CD14-positive monocyte (primary cell): ENCODE data around the gene PACSIN3. TPM values are rescaled to one million over a fixed set of nuclear protein-coding genes. Genes with fewer than 3 reads are reported as not detected.

Experiments used
- DNase-seq, 3 donors: peaks; one replicate each; pipeline ENCODE4 v3.0.0-alpha.2; 2011 to 2022
- H2AFZ ChIP-seq: 2 replicates; pipeline ENCODE4 v1.6.0; 2012; ENCODE audit warnings: mild to moderate bottlenecking, low read depth, low read length, inconsistent platforms; ENCODE audit not compliant: insufficient read depth, poor library complexity, severe bottlenecking
- H3K27ac ChIP-seq, 2 donors: 1 replicate in 1 of 2; 2 replicates in 1 of 2; pipeline ENCODE4 v1.5.1; 2012 to 2013; ENCODE audit warnings: low read length in 2 of 2, control low read depth in 1 of 2, inconsistent platforms in 1 of 2, low read depth in 1 of 2, mild to moderate bottlenecking in 1 of 2
- H3K27me3 ChIP-seq, 2 donors: one replicate each; pipeline versions ENCODE4 v1.6.0 to v1.6.1; 2011 to 2013; ENCODE audit warnings: low read length in 2 of 2; ENCODE audit not compliant: control insufficient read depth in 2 of 2, insufficient read depth in 2 of 2
- H3K36me3 ChIP-seq, 2 donors: replicated peaks in 1 of 2; 1 replicate in 1 of 2; 2 replicates in 1 of 2; pipeline versions ENCODE4 v1.5.1 to v1.6.1; 2012 to 2013; ENCODE audit warnings: low read length in 2 of 2, control low read depth in 1 of 2, inconsistent platforms in 1 of 2, mild to moderate bottlenecking in 1 of 2; ENCODE audit not compliant: insufficient read depth in 2 of 2, control insufficient read depth in 1 of 2
- H3K4me1 ChIP-seq, 2 donors: 1 replicate in 1 of 2; 2 replicates in 1 of 2; pipeline versions ENCODE4 v1.5.1 to v1.6.1; 2012 to 2013; ENCODE audit warnings: low read length in 2 of 2, control low read depth in 1 of 2, inconsistent platforms in 1 of 2, mild to moderate bottlenecking in 1 of 2, moderate library complexity in 1 of 2; ENCODE audit not compliant: insufficient read depth in 2 of 2, control insufficient read depth in 1 of 2
- H3K4me2 ChIP-seq: replicated peaks from 2 replicates; pipeline ENCODE3; 2012; ENCODE audit warnings: low read length, moderate library complexity, mild to moderate bottlenecking; ENCODE audit not compliant: poor library complexity, severe bottlenecking; ENCODE audit errors: extremely low read depth
- H3K4me3 ChIP-seq, 3 experiments: fragments of 200-600 bp in 1 of 3; sonication (generic) in 1 of 3; replicated peaks in 1 of 3; 1 replicate in 2 of 3; 2 replicates in 1 of 3; pipeline ENCODE4 v1.5.1; 2011 to 2013; ENCODE audit warnings: low read length in 3 of 3, mild to moderate bottlenecking in 3 of 3, control low read depth in 2 of 3, low read depth in 2 of 3, inconsistent platforms in 1 of 3, moderate library complexity in 1 of 3
- H3K79me2 ChIP-seq: 2 replicates; pipeline ENCODE4 v1.6.0; 2012; ENCODE audit warnings: mild to moderate bottlenecking, control low read depth, inconsistent platforms, low read length, moderate library complexity; ENCODE audit not compliant: insufficient read depth
- H3K9ac ChIP-seq: 2 replicates; pipeline ENCODE4 v1.6.0; 2017; ENCODE audit warnings: low read length, mild to moderate bottlenecking; ENCODE audit not compliant: insufficient read depth, poor library complexity, severe bottlenecking
- H3K9me3 ChIP-seq, 2 donors: replicated peaks in 1 of 2; 1 replicate in 1 of 2; 2 replicates in 1 of 2; pipeline versions ENCODE4 v1.5.1 to v1.6.1; 2012 to 2013; ENCODE audit warnings: low read length in 2 of 2, control low read depth in 1 of 2; ENCODE audit not compliant: control insufficient read depth in 1 of 2, insufficient read depth in 1 of 2
- H4K20me1 ChIP-seq: 2 replicates; pipeline ENCODE4 v1.6.0; 2012; ENCODE audit warnings: mild to moderate bottlenecking, low read length, control low read depth, moderate library complexity; ENCODE audit not compliant: insufficient read depth
- H3K27ac Mint-ChIP-seq, 7 donors: one replicate each; pipeline ENCODE4 v1.8.0; 2020; ENCODE audit warnings: mild to moderate bottlenecking in 7 of 7, mixed read lengths in 7 of 7, moderate library complexity in 6 of 7, inconsistent platforms in 2 of 7
- H3K27me3 Mint-ChIP-seq, 3 donors: one replicate each; pipeline ENCODE4 v1.8.0; 2021 to 2022; ENCODE audit warnings: low read depth in 3 of 3, mild to moderate bottlenecking in 3 of 3, mixed read lengths in 3 of 3, moderate library complexity in 3 of 3, inconsistent platforms in 1 of 3
- H3K36me3 Mint-ChIP-seq, 2 donors: one replicate each; pipeline ENCODE4 v1.8.0; 2020; ENCODE audit warnings: mixed read lengths in 2 of 2, inconsistent platforms in 1 of 2, mild to moderate bottlenecking in 1 of 2
- H3K4me1 Mint-ChIP-seq: one replicate; pipeline ENCODE4 v1.8.0; 2020; ENCODE audit warnings: mild to moderate bottlenecking, mixed read lengths
- H3K4me3 Mint-ChIP-seq, 2 donors: one replicate each; pipeline ENCODE4 v1.8.0; 2020; ENCODE audit warnings: mild to moderate bottlenecking in 2 of 2, mixed read lengths in 2 of 2, moderate library complexity in 1 of 2
- H3K9me3 Mint-ChIP-seq, 7 donors: one replicate each; pipeline ENCODE4 v1.8.0; 2020 to 2022; ENCODE audit warnings: mixed read lengths in 7 of 7, mild to moderate bottlenecking in 6 of 7, moderate library complexity in 6 of 7, inconsistent platforms in 2 of 7
- CTCF ChIP-seq: fragments of 200-600 bp; IDR thresholded peaks from one replicate; pipeline ENCODE4 v1.8.0; 2022; ENCODE audit warnings: antibody characterized with exemption, mild to moderate bottlenecking
- WGBS: methylation state at CpG from one replicate; pipeline ENCODE4 v1.1.5; 2013; ENCODE audit warnings: missing lambda C conversion rate; ENCODE audit not compliant: insufficient coverage; 5-methylcytosine and 5-hydroxymethylcytosine counted together
- intact Hi-C, 2 donors: fragments of 100-400 bp; cut with micrococcal nuclease; formaldehyde crosslinking; loops; one replicate each; pipeline versions ENCODE4 v1.15.0 to v1.15.1; 2023
- polyA plus RNA-seq, 3 donors: library from polyadenylated mRNA; depleted of rRNA in 1 of 3; unstranded in 2 of 3; stranded (reverse) in 1 of 3; fragments of 300-500 nt in 2 of 3; fragments of >200 nt in 1 of 3; fragmentation: Illumina TruSeq in 2 of 3; gene quantifications; 1 replicate in 2 of 3; 2 replicates in 1 of 3; pipeline ENCODE4 v1.2.3, GENCODE V29; 2012 to 2021

The PACSIN3 gene
- polyA plus RNA-seq, 3 donors, result not detected

GRCh38 chr11:47148270-47148669 lies 38.0 kb downstream of the PACSIN3 start:
- Mint-ChIP-seq H3K36me3 (peaks cover 2 to 6% of the 10 kb centered on the region in 2 donors), H3K27ac (no peak overlapping the region), H3K9me3 (no peaks in the 10 kb centered on the region), H3K4me3 (no peak overlapping the region), H3K27me3 (peaks cover 0 to 3% (median 0%) of the 10 kb centered on the region in 3 donors), H3K4me1 (peaks cover 9% of the 10 kb centered on the region)
- H3K9ac ChIP-seq, result no peak overlapping the region
- DNase-seq, result no peak
- no peaks in the 10 kb centered on the region for H3K79me2 ChIP-seq
- no peaks in the 10 kb centered on the region for H3K27me3 ChIP-seq
- no peaks in the 10 kb centered on the region for H3K9me3 ChIP-seq
- H3K27ac ChIP-seq, result no peak overlapping the region
- no peak for TF ChIP-seq CTCF
- H3K4me1 ChIP-seq, result peaks cover 0 to 3% of the 10 kb centered on the region in 2 donors
- no peak overlapping the region for H3K4me3 ChIP-seq
- WGBS, result 97% methylated on average over 4 of the region's 4 CpGs
- intact Hi-C loops, result no loop called here
- H3K4me2 ChIP-seq, result no peak overlapping the region
- H3K36me3 ChIP-seq, result no peaks in the 10 kb centered on the region
- H2AFZ ChIP-seq, result no peak overlapping the region
- H4K20me1 ChIP-seq, result no peaks in the 10 kb centered on the region

- WGBS, result 83% methylated on average over 4 of the region's 7 CpGs
- Histone ChIP-seq H3K27ac (no peak overlapping the region), H3K9me3 (no peaks in the 10 kb centered on the region), H3K4me1 (no peaks in the 10 kb centered on the region), H4K20me1 (no peaks in the 10 kb centered on the region), H2AFZ (no peak overlapping the region), H3K4me2 (no peak overlapping the region), H3K36me3 (no peaks in the 10 kb centered on the region), H3K27me3 (no peaks in the 10 kb centered on the region), H3K4me3 (no peak overlapping the region), H3K79me2 (no peaks in the 10 kb centered on the region), H3K9ac (no peak overlapping the region)
- H3K4me1 Mint-ChIP-seq, result peaks cover 5% of the 10 kb centered on the region
- intact Hi-C loops, result no loop called here
- no peak overlapping the region for H3K27ac Mint-ChIP-seq
- no peak for TF ChIP-seq CTCF
- peaks cover 0 to 3% (median 0%) of the 10 kb centered on the region in 3 donors for H3K27me3 Mint-ChIP-seq
- no peak for DNase-seq
- H3K9me3 Mint-ChIP-seq, result no peaks in the 10 kb centered on the region
- H3K36me3 Mint-ChIP-seq, result peaks cover 2 to 6% of the 10 kb centered on the region in 2 donors
- no peak overlapping the region for H3K4me3 Mint-ChIP-seq
Measured at GRCh38 chr11:47147681-47148080, 38.6 kb downstream of the PACSIN3 start.
